H1 (cell line): ENCODE data around the gene TMTC2. TPM values are rescaled to one million over a fixed set of nuclear protein-coding genes. Genes with fewer than 3 reads are reported as not detected.

Experiments used
- CTCF ChIA-PET: fragments of 300-600 bp; sonication (Branson Sonifier 250); formaldehyde crosslinking; loops from one replicate; lab custom pipeline; 2021; ENCODE audit not compliant: partially characterized antibody; lab: Charles Lee
- POLR2A ChIA-PET: fragments of 300-600 bp; sonication (Branson Sonifier 250); formaldehyde crosslinking; loops from one replicate; lab custom pipeline; 2021; ENCODE audit warnings: inconsistent platforms; ENCODE audit not compliant: partially characterized antibody; lab: Charles Lee
- DNase-seq, 2 experiments: peaks; one replicate each; pipeline versions ENCODE4 v3.0.0 to v3.0.0-alpha.2; 2010 to 2022; ENCODE audit warnings: low spot score in 2 of 2, low read depth in 1 of 2, mixed read lengths in 1 of 2
- FAIRE-seq: peaks from 2 replicates; lab custom pipeline; 2011; peaks lifted over from hg19 to GRCh38; lab: Jason Lieb, UNC
- H2AFZ ChIP-seq: 2 replicates; pipeline ENCODE4 v1.8.1; 2012; ENCODE audit warnings: low read length, inconsistent platforms
- H2AK5ac ChIP-seq: 2 replicates; pipeline ENCODE4 v1.6.1; 2013; ENCODE audit warnings: low read depth, low read length
- H2BK120ac ChIP-seq: replicated peaks from 2 replicates; pipeline ENCODE3; 2013; ENCODE audit warnings: low read depth, low read length, inconsistent platforms
- H2BK12ac ChIP-seq: 2 replicates; pipeline ENCODE4 v1.6.1; 2013; ENCODE audit warnings: low read depth, low read length
- H2BK15ac ChIP-seq: 2 replicates; pipeline ENCODE4 v1.6.1; 2013; ENCODE audit warnings: low read length
- H2BK20ac ChIP-seq: 2 replicates; pipeline ENCODE4 v1.6.1; 2013; ENCODE audit warnings: low read length
- H2BK5ac ChIP-seq: 2 replicates; pipeline ENCODE4 v1.6.1; 2013; ENCODE audit warnings: low read depth, low read length
- H3K14ac ChIP-seq: 2 replicates; pipeline ENCODE4 v1.6.1; 2013; ENCODE audit warnings: inconsistent platforms; ENCODE audit not compliant: insufficient read length
- H3K18ac ChIP-seq: 2 replicates; pipeline ENCODE4 v1.6.1; 2013; ENCODE audit warnings: low read length; ENCODE audit errors: extremely low read depth
- H3K23ac ChIP-seq: 2 replicates; pipeline ENCODE4 v1.6.1; 2013; ENCODE audit warnings: inconsistent platforms; ENCODE audit not compliant: insufficient read length
- H3K23me2 ChIP-seq: 2 replicates; pipeline ENCODE4 v1.6.1; 2013; ENCODE audit warnings: low read depth, low read length
- H3K27ac ChIP-seq: 2 replicates; pipeline ENCODE4 v1.6.1; 2011; ENCODE audit warnings: low read depth, low read length, inconsistent platforms
- H3K27me3 ChIP-seq, 4 experiments: replicated peaks in 1 of 4; 1 replicate in 1 of 4; 2 replicates in 3 of 4; pipeline versions ENCODE4 v1.6.1 to v1.8.1; 2011 to 2013; ENCODE audit warnings: low read length in 3 of 4, mild to moderate bottlenecking in 3 of 4, inconsistent platforms in 2 of 4, mixed read lengths in 2 of 4, moderate library complexity in 1 of 4; ENCODE audit not compliant: control insufficient read depth in 3 of 4, insufficient read depth in 3 of 4; ENCODE audit errors: extremely low read depth in 1 of 4
- H3K36me3 ChIP-seq, 4 experiments: 2 replicates each; pipeline versions ENCODE4 v1.6.1 to v1.8.1; 2011 to 2013; ENCODE audit warnings: mild to moderate bottlenecking in 4 of 4, low read length in 3 of 4, moderate library complexity in 2 of 4, control low read depth in 1 of 4, inconsistent platforms in 1 of 4; ENCODE audit not compliant: insufficient read depth in 4 of 4, control insufficient read depth in 2 of 4
- H3K4ac ChIP-seq: replicated peaks from 2 replicates; pipeline ENCODE3; 2013; ENCODE audit warnings: low read length, low read depth, mixed read lengths, inconsistent platforms; ENCODE audit not compliant: insufficient read length
- H3K4me1 ChIP-seq, 4 experiments: replicated peaks in 1 of 4; 1 replicate in 1 of 4; 2 replicates in 3 of 4; pipeline versions ENCODE4 v1.6.1 to v1.8.1; 2011 to 2013; ENCODE audit warnings: low read length in 3 of 4, inconsistent platforms in 2 of 4, mixed read lengths in 1 of 4; ENCODE audit not compliant: insufficient read depth in 4 of 4, control insufficient read depth in 3 of 4
- H3K4me2 ChIP-seq, 2 experiments: 2 replicates each; pipeline versions ENCODE4 v1.6.1 to v1.8.1; 2011 to 2013; ENCODE audit warnings: low read depth in 2 of 2, low read length in 2 of 2, control low read depth in 1 of 2, inconsistent platforms in 1 of 2, mild to moderate bottlenecking in 1 of 2; ENCODE audit not compliant: insufficient read depth in 1 of 2
- H3K4me3 ChIP-seq, 4 experiments: fragments of 200-600, 300-600 bp in 1 of 4; sonication (generic), shearing (Covaris generic), sonication (Bioruptor Twin) in 1 of 4; 2 replicates each; pipeline versions ENCODE4 v1.5.1 to v1.8.1; 2011 to 2016; ENCODE audit warnings: low read length in 4 of 4, low read depth in 3 of 4, control low read depth in 2 of 4, inconsistent platforms in 2 of 4, mild to moderate bottlenecking in 2 of 4, mixed read lengths in 1 of 4, moderate library complexity in 1 of 4; ENCODE audit not compliant: insufficient read depth in 2 of 4; ENCODE audit errors: extremely low read depth in 1 of 4
- H3K56ac ChIP-seq: replicated peaks from 2 replicates; pipeline ENCODE3; 2013; ENCODE audit warnings: low read depth, mild to moderate bottlenecking, mixed read lengths, low read length, inconsistent platforms; ENCODE audit not compliant: insufficient read length
- H3K79me1 ChIP-seq: 2 replicates; pipeline ENCODE4 v1.6.1; 2013; ENCODE audit warnings: low read depth, low read length, control low read depth
- H3K79me2 ChIP-seq, 2 experiments: 2 replicates each; pipeline versions ENCODE4 v1.6.1 to v1.8.1; 2012 to 2013; ENCODE audit warnings: low read length in 2 of 2, mild to moderate bottlenecking in 2 of 2, inconsistent platforms in 1 of 2; ENCODE audit not compliant: insufficient read depth in 2 of 2, control insufficient read depth in 1 of 2
- H3K9ac ChIP-seq, 4 experiments: replicated peaks in 1 of 4; 1 replicate in 1 of 4; 2 replicates in 3 of 4; pipeline versions ENCODE4 v1.6.1 to v1.8.1; 2011 to 2013; ENCODE audit warnings: low read depth in 3 of 4, low read length in 3 of 4, control low read depth in 2 of 4, mild to moderate bottlenecking in 2 of 4, moderate library complexity in 2 of 4, inconsistent platforms in 1 of 4; ENCODE audit errors: extremely low read depth in 1 of 4
- H3K9me3 ChIP-seq, 2 experiments: 2 replicates each; pipeline versions ENCODE4 v1.6.1 to v1.8.1; 2012 to 2013; ENCODE audit warnings: mild to moderate bottlenecking in 2 of 2, moderate library complexity in 2 of 2, control low read depth in 1 of 2, inconsistent platforms in 1 of 2, low read depth in 1 of 2, low read length in 1 of 2, mixed read lengths in 1 of 2; ENCODE audit not compliant: insufficient read depth in 2 of 2
- H4K20me1 ChIP-seq, 2 experiments: replicated peaks in 1 of 2; 2 replicates each; pipeline versions ENCODE3 to v1.8.1; 2011 to 2013; ENCODE audit warnings: inconsistent platforms in 2 of 2, low read length in 2 of 2, mild to moderate bottlenecking in 1 of 2; ENCODE audit not compliant: insufficient read depth in 2 of 2, control insufficient read depth in 1 of 2
- H4K5ac ChIP-seq: 2 replicates; pipeline ENCODE4 v1.6.1; 2013; ENCODE audit warnings: low read length, low read depth, mixed read lengths, inconsistent platforms; ENCODE audit not compliant: insufficient read length
- H4K8ac ChIP-seq: 2 replicates; pipeline ENCODE4 v1.8.0; 2013; ENCODE audit warnings: mild to moderate bottlenecking, moderate library complexity, low read length, inconsistent platforms; ENCODE audit not compliant: insufficient read depth; ENCODE audit errors: extremely low read depth
- H4K91ac ChIP-seq: replicated peaks from 2 replicates; pipeline ENCODE3; 2013; ENCODE audit warnings: low read length, mixed read lengths, inconsistent platforms; ENCODE audit not compliant: insufficient read length
- BRCA1 ChIP-seq: IDR thresholded peaks from 2 replicates; pipeline ENCODE4 v1.6.1; 2012; ENCODE audit warnings: low read depth, low read length, improper control_type of control experiment
- CBX5 ChIP-seq: fragments of 300-800, 300-1000 bp; sonication (generic); IDR thresholded peaks from 2 replicates; pipeline ENCODE4 v1.7.1; 2016; ENCODE audit warnings: antibody characterized with exemption, low read length, low read depth
- CTBP2 ChIP-seq: IDR thresholded peaks from 2 replicates; pipeline ENCODE4 v1.7.0; 2011; ENCODE audit warnings: borderline replicate concordance, mild to moderate bottlenecking, moderate library complexity, mixed read lengths, low read length; ENCODE audit not compliant: insufficient read depth, insufficient read length
- JUN ChIP-seq: IDR thresholded peaks from 2 replicates; pipeline ENCODE4 v1.6.1; 2011; ENCODE audit warnings: low read depth, mild to moderate bottlenecking, improper control_type of control experiment, low read length
- NRF1 ChIP-seq: IDR thresholded peaks from 2 replicates; pipeline ENCODE4 v1.6.1; 2011; ENCODE audit warnings: mild to moderate bottlenecking, low read depth, low read length, improper control_type of control experiment
- POLR2A ChIP-seq, 2 experiments: IDR thresholded peaks; 1 replicate in 1 of 2; 2 replicates in 1 of 2; pipeline ENCODE4 v1.6.1; 2011; ENCODE audit warnings: low read depth in 2 of 2, low read length in 2 of 2, mild to moderate bottlenecking in 2 of 2; ENCODE audit errors: control extremely low read depth in 1 of 2
- RNF2 ChIP-seq: fragments of 200-900, 300-1000 bp; sonication (generic); IDR thresholded peaks from 2 replicates; pipeline ENCODE4 v1.7.1; 2016; ENCODE audit warnings: borderline replicate concordance, low read depth, mild to moderate bottlenecking, antibody characterized with exemption, low read length; ENCODE audit not compliant: poor library complexity, severe bottlenecking; ENCODE audit errors: missing control alignments
- RXRA ChIP-seq: IDR thresholded peaks from 2 replicates; pipeline ENCODE4 v1.6.1; 2011; ENCODE audit warnings: low read depth, mild to moderate bottlenecking, low read length, moderate library complexity; ENCODE audit not compliant: insufficient read depth
- SP1 ChIP-seq: IDR thresholded peaks from 2 replicates; pipeline ENCODE4 v1.6.1; 2011; ENCODE audit warnings: low read depth, low read length
- SRF ChIP-seq: IDR thresholded peaks from 2 replicates; pipeline ENCODE4 v1.6.1; 2011; ENCODE audit warnings: mild to moderate bottlenecking, low read depth, low read length, moderate library complexity
- TAF7 ChIP-seq: optimal IDR thresholded peaks from 2 replicates; pipeline ENCODE3; 2011; ENCODE audit warnings: low read depth, mild to moderate bottlenecking, inconsistent platforms, low read length, moderate library complexity, borderline replicate concordance
- TEAD4 ChIP-seq: IDR thresholded peaks from 2 replicates; pipeline ENCODE4 v1.6.1; 2012; ENCODE audit warnings: low read depth, low read length, inconsistent platforms, mixed read lengths
- YY1 ChIP-seq: IDR thresholded peaks from 2 replicates; pipeline ENCODE4 v1.6.1; 2011; ENCODE audit warnings: low read depth, mild to moderate bottlenecking, low read length
- WGBS, 2 experiments: shearing (Covaris generic) in 1 of 2; methylation state at CpG; one replicate each; pipeline versions ENCODE4 v1.1.6 to v1.1.7; 2013 to 2015; ENCODE audit warnings: low lambda C conversion rate in 2 of 2, mixed read lengths in 2 of 2, inconsistent platforms in 1 of 2, low coverage in 1 of 2, missing lambda C conversion rate in 1 of 2; ENCODE audit not compliant: insufficient replicate concordance in 2 of 2, insufficient coverage in 1 of 2, insufficient read length in 1 of 2; ENCODE audit errors: extremely low coverage in 1 of 2, missing lambda C conversion rate in 1 of 2; 5-methylcytosine and 5-hydroxymethylcytosine counted together
- polyA plus RNA-seq, 7 experiments: library from polyadenylated mRNA; depleted of rRNA in 3 of 7; stranded (reverse) in 5 of 7; unstranded in 2 of 7; fragments of >200 nt in 5 of 7; fragments of 200-250 nt in 2 of 7; gene quantifications; 1 replicate in 5 of 7; 2 replicates in 1 of 7; 4 replicates in 1 of 7; pipeline versions ENCODE4 v1.2.1 to v1.2.3, GENCODE V29; 2011 to 2013; ENCODE audit warnings: missing spikeins in 2 of 7, mixed read lengths in 2 of 7
- total RNA-seq: library from RNA; stranded (reverse); fragmentation: NEBNext Ultra II Directional; extraction: Animal tissue kit (Norgen Biotek cat#: 25700); gene quantifications from 2 replicates; pipeline ENCODE4 v1.2.1, GENCODE V29; 2021
- TF ChIP-seq, protein P1 (sequence below): IDR thresholded peaks from 2 replicates; pipeline ENCODE4 v1.6.1; 2011; ENCODE audit warnings: low read length, improper control_type of control experiment

Gene TMTC2
- total and polyA plus RNA-seq, 2 of the 8 experiments (the other 6 are each of a cell fraction or from before 2014, with no cell fraction given): 2.3 to 3.9 TPM

DNA sequence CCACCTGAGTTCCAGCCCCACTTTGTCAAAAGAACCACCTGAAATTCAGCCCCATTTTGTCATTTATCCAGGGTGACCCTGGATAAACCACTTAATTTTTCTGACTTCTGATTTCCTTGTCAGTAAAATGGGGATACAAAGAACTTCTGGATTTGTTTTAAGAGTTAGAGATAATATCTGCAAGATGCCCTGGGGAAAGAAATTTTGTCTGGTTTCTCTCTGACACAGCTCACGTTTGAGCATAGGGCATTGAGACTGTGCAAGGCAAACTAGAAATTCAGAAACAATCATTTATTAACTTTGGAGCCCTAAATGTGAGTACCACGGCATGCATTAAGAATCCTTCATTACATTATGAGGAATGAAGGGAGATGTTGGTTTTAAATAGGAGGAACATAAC lies 37.2 kb downstream of the TMTC2 start:
- H2AK5ac ChIP-seq: no peak overlapping the region
- H3K14ac ChIP-seq: no peak overlapping the region
- no peak overlapping the region for H4K91ac ChIP-seq
- no peak overlapping the region for H2BK12ac ChIP-seq
- no peak overlapping the region for H3K23ac ChIP-seq
- WGBS, 2 experiments: 92% methylated on average over 2 of the region's 2 CpGs; no CpG with 5 or more reads in 1 of the 2 experiments
- no peak overlapping the region for H3K27ac ChIP-seq
- H2BK120ac ChIP-seq: no peak overlapping the region
- peaks cover 0 to 6% of the 10 kb centered on the region in 2 experiments; a peak in 1 of 4 replicates for H3K9me3 ChIP-seq
- no peak overlapping the region for H3K4me3 ChIP-seq
- H4K8ac ChIP-seq: no peak overlapping the region
- H3K18ac ChIP-seq: no peak overlapping the region
- H4K5ac ChIP-seq: no peak overlapping the region
- no peak overlapping the region for H3K56ac ChIP-seq
- H3K36me3 ChIP-seq: peaks cover 0 to 3% (median 0%) of the 10 kb centered on the region in 4 experiments; a peak in 1 of 8 replicates
- H3K23me2 ChIP-seq: no peaks in the 10 kb centered on the region
- H3K27me3 ChIP-seq: no peaks in the 10 kb centered on the region
- H3K4me2 ChIP-seq: no peak overlapping the region
- H3K9ac ChIP-seq: no peak overlapping the region
- no peak overlapping the region for H2AFZ ChIP-seq
- DNase-seq: no peak
- H3K79me1 ChIP-seq: no peaks in the 10 kb centered on the region
- CTCF ChIA-PET: no interaction called here
- no peak for FAIRE-seq
- no peaks in the 10 kb centered on the region for H3K79me2 ChIP-seq
- H4K20me1 ChIP-seq: no peaks in the 10 kb centered on the region
- no peak overlapping the region for H3K4ac ChIP-seq
- H2BK20ac ChIP-seq: no peak overlapping the region
- H2BK5ac ChIP-seq: no peak overlapping the region
- 0 out of 7 replicates have a peak, but pooled peaks cover 0 to 4% (median under 1%) of the 10 kb centered on the region in 4 experiments for H3K4me1 ChIP-seq
- POLR2A ChIA-PET: no interaction called here
- H2BK15ac ChIP-seq: no peak overlapping the region
- TF ChIP-seq POLR2A (IDR thresholded peaks at IDR 0.05; ENCODE audit: control extremely low read depth in 1 of 2, low read depth in 2 of 2, low read length in 2 of 2) (no peak), CTBP2 (no peak), BRCA1 (no peak), NRF1 (no peak), RNF2 (no peak), JUN (no peak), CBX5 (no peak), SRF (no peak), YY1 (no peak), SP1 (no peak), TEAD4 (no peak), RXRA (no peak), TAF7 (no peak)
- TF ChIP-seq, protein P1, sequence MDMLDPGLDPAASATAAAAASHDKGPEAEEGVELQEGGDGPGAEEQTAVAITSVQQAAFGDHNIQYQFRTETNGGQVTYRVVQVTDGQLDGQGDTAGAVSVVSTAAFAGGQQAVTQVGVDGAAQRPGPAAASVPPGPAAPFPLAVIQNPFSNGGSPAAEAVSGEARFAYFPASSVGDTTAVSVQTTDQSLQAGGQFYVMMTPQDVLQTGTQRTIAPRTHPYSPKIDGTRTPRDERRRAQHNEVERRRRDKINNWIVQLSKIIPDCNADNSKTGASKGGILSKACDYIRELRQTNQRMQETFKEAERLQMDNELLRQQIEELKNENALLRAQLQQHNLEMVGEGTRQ: no peak
